Heart left ventricle (tissue), 16 donors: ENCODE results near the gene ADGRV1. TPM values are rescaled to one million over a fixed set of nuclear protein-coding genes. Genes with fewer than 3 reads are reported as not detected.

ENCODE experiments used
- ATAC-seq, 4 donors: fragments of 200-7000 bp; cut with Tn5 transposase; one replicate each; pipeline ENCODE4 v1.9.1; 2020 to 2022; ENCODE audit warnings: moderate library complexity in 4 of 4, mild to moderate bottlenecking in 3 of 4, moderate number of reproducible peaks in 1 of 4
- DNase-seq, 5 donors: peaks; one replicate each; pipeline ENCODE4 v3.0.0-alpha.2; 2020
- H3K27ac ChIP-seq, 12 donors: fragments of 200-600 bp; sonication (generic) in 4 of 12; one replicate each; pipeline versions ENCODE4 v1.5.0 to v1.8.0; 2016 to 2022; ENCODE audit warnings: mild to moderate bottlenecking in 2 of 12
- H3K27me3 ChIP-seq, 9 donors: fragments of 200-600 bp; sonication (generic) in 2 of 9; one replicate each; pipeline versions ENCODE4 v1.5.1 to v1.8.0; 2016 to 2022; ENCODE audit warnings: mild to moderate bottlenecking in 3 of 9
- H3K36me3 ChIP-seq, 9 donors: fragments of 200-600 bp; sonication (generic) in 2 of 9; one replicate each; pipeline versions ENCODE4 v1.5.0 to v1.8.0; 2018 to 2022; ENCODE audit warnings: mild to moderate bottlenecking in 2 of 9
- H3K4me1 ChIP-seq, 12 donors: fragments of 200-600 bp; sonication (generic) in 4 of 12; one replicate each; pipeline versions ENCODE4 v1.5.0 to v1.8.0; 2016 to 2022; ENCODE audit warnings: mild to moderate bottlenecking in 3 of 12
- H3K4me3 ChIP-seq, 12 donors: fragments of 200-600 bp; sonication (generic) in 4 of 12; one replicate each; pipeline versions ENCODE4 v1.5.0 to v1.8.0; 2017 to 2022; ENCODE audit warnings: mild to moderate bottlenecking in 9 of 12, moderate library complexity in 4 of 12
- H3K9me3 ChIP-seq, 12 donors: fragments of 200-600 bp; sonication (generic) in 4 of 12; one replicate each; pipeline versions ENCODE4 v1.5.0 to v1.8.0; 2016 to 2022; ENCODE audit warnings: mild to moderate bottlenecking in 1 of 12
- POLR2A ChIP-seq, 2 donors: fragments of 450-650 bp; IDR thresholded peaks; one replicate each; pipeline ENCODE4 v1.6.1; 2017; ENCODE audit warnings: antibody characterized with exemption in 2 of 2, mild to moderate bottlenecking in 2 of 2, moderate library complexity in 2 of 2
- WGBS, 4 donors: extraction: QIAGEN DNeasy Blood & Tissue Kit in 2 of 4; methylation state at CpG; one replicate each; pipeline versions ENCODE4 v1.1.5 to v1.1.7; 2013 to 2018; 5-methylcytosine and 5-hydroxymethylcytosine counted together
- intact Hi-C, 10 donors: fragments of 100-400 bp; cut with DNase I; formaldehyde crosslinking; loops; one replicate each; pipeline versions ENCODE4 v1.11.1 to v1.14.2; 2022
- polyA plus RNA-seq, 2 donors: library from polyadenylated mRNA; stranded (reverse); fragments of 200-250 nt; gene quantifications; one replicate each; pipeline ENCODE4 v1.2.3, GENCODE V29; 2013
- total RNA-seq, 9 donors: library from RNA; depleted of rRNA in 2 of 9; stranded (reverse); fragments of >200 nt in 2 of 9; fragmentation: NEBNext Ultra II Directional in 3 of 9; extraction: Animal tissue kit (Norgen Biotek cat#: 25700) in 3 of 9; gene quantifications; one replicate each; pipeline versions ENCODE4 v1.1.0 to v1.2.4, GENCODE V29; 2016 to 2023
- TF ChIP-seq, protein P1 (sequence below), 12 donors: fragments of 200-600 bp; sonication (generic) in 4 of 12; IDR thresholded peaks; one replicate each; pipeline versions ENCODE4 v1.5.0 to v1.8.0; 2018 to 2022; ENCODE audit warnings: antibody characterized with exemption in 12 of 12, mild to moderate bottlenecking in 5 of 12
- donor health status: ischemic (EF 13 %, LVEDD 7.1; RV severe dilation, severe dysfunction).
- donor health status: healthy with polysubstance abuse.
- donor health status: DM: no; HTN: yes; CAD: no.
- donor health status: DM: no; HTN: no; CAD: no.
- donor health status: ischemic (EF 25% LVEDD 6.9; RV normal size, moderate dysfunction).
- donor health status: ischemic (EF 25% LVEDD 5.7; RV mildly dilated, moderate dysfunction).
- donor health status: healthy.
- donor health status: DM: yes; HTN: yes; CAD: no.
- donor health status: ischemic (EF 35%, LVEDD 5.7; RV mildly dilated, moderate dysfunction).
- donor health status: nonischemic (EF 11% LVEDD 7.7; RV severe dilation, severe dysfunction).
- donor health status: DM: yes; HTN: yes; CAD: no.
- donor health status: PGD.
- donor health status: ischemic (EF 29% LVEDD 5.4; RV normal size, mild dysfunction).
- donor health status: nonischemic (EF 23%, LVEDD 6.1; RV moderate dilation, normal function).

Gene ADGRV1
- total and polyA plus RNA-seq, 11 donors = 0.25 to 0.29 TPM; not detected in 9

GRCh38 chr5:91140657-91141056 lies 582.1 kb downstream of the ADGRV1 start:
- DNase-seq = no peak
- intact Hi-C loops = no loop called here
- ATAC-seq = no peak
- peaks cover 0 to 44% (median 10%) of the 10 kb centered on the region in 12 donors for H3K4me1 ChIP-seq
- WGBS, 4 donors = 58 to 71% (median 65%) methylated on average over 2 of the region's 2 CpGs
- H3K4me3 ChIP-seq = no peak overlapping the region
- no peaks in the 10 kb centered on the region for H3K9me3 ChIP-seq
- no peaks in the 10 kb centered on the region for H3K27me3 ChIP-seq
- H3K27ac ChIP-seq = peak overlapping the region in 3 of 12 donors; percentile 1 to 31 (median 26)
- no peaks in the 10 kb centered on the region for H3K36me3 ChIP-seq
- TF ChIP-seq, protein P1, sequence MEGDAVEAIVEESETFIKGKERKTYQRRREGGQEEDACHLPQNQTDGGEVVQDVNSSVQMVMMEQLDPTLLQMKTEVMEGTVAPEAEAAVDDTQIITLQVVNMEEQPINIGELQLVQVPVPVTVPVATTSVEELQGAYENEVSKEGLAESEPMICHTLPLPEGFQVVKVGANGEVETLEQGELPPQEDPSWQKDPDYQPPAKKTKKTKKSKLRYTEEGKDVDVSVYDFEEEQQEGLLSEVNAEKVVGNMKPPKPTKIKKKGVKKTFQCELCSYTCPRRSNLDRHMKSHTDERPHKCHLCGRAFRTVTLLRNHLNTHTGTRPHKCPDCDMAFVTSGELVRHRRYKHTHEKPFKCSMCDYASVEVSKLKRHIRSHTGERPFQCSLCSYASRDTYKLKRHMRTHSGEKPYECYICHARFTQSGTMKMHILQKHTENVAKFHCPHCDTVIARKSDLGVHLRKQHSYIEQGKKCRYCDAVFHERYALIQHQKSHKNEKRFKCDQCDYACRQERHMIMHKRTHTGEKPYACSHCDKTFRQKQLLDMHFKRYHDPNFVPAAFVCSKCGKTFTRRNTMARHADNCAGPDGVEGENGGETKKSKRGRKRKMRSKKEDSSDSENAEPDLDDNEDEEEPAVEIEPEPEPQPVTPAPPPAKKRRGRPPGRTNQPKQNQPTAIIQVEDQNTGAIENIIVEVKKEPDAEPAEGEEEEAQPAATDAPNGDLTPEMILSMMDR (IDR thresholded peaks at IDR 0.05) = no peak
- no peak for TF ChIP-seq POLR2A (IDR thresholded peaks at IDR 0.05)

- Histone ChIP-seq H3K4me1 (peaks cover 0 to 54% (median 10%) of the 10 kb centered on the region in 12 donors), H3K36me3 (no peaks in the 10 kb centered on the region), H3K9me3 (no peaks in the 10 kb centered on the region), H3K27ac (no peak overlapping the region), H3K4me3 (no peak overlapping the region), H3K27me3 (no peaks in the 10 kb centered on the region)
- intact Hi-C loops = no loop called here
- ATAC-seq = no peak
- 75 to 85% (median 78%) methylated on average over 4 of the region's 4 CpGs for WGBS, 4 donors
- no peak for DNase-seq
- TF ChIP-seq, protein P1 (IDR thresholded peaks at IDR 0.05) = no peak
These were observed 583.0 kb downstream of the ADGRV1 start for GRCh38 chr5:91141642-91142041.

- 72 to 84% (median 76%) methylated on average over 4 of the region's 4 CpGs for WGBS, 4 donors
- intact Hi-C loops = no loop called here
- H3K4me1 ChIP-seq = peaks cover 0 to 58% (median 10%) of the 10 kb centered on the region in 12 donors
These were observed 583.8 kb downstream of the ADGRV1 start for GRCh38 chr5:91142386-91142785.

GRCh38 chr5:91142819-91143218 lies 584.2 kb downstream of the ADGRV1 start:
- peak in 1 of 4 donors; percentile 38 for ATAC-seq
- 94 to 96% (median 95%) methylated on average over 7 to 8 of the region's 8 CpGs for WGBS, 4 donors
- Histone ChIP-seq H3K36me3 (no peaks in the 10 kb centered on the region), H3K4me1 (peaks cover 0 to 58% (median 10%) of the 10 kb centered on the region in 12 donors), H3K4me3 (no peak overlapping the region), H3K27ac (no peak overlapping the region), H3K27me3 (no peaks in the 10 kb centered on the region), H3K9me3 (no peaks in the 10 kb centered on the region)
- TF ChIP-seq POLR2A (IDR thresholded peaks at IDR 0.05) = no peak
- TF ChIP-seq, protein P1 (IDR thresholded peaks at IDR 0.05) = no peak
- intact Hi-C loops = no loop called here
- DNase-seq = no peak

More at GRCh38 chr5:91142386-91142785, 583.8 kb downstream of the ADGRV1 start:
- Histone ChIP-seq H3K27me3 (no peaks in the 10 kb centered on the region), H3K36me3 (no peaks in the 10 kb centered on the region), H3K9me3 (no peaks in the 10 kb centered on the region), H3K4me3 (no peak overlapping the region), H3K27ac (no peak overlapping the region)
- no peak for TF ChIP-seq POLR2A (IDR thresholded peaks at IDR 0.05)
- TF ChIP-seq, protein P1 (IDR thresholded peaks at IDR 0.05) = no peak
- ATAC-seq = no peak
- DNase-seq = no peak
